OCI-LY7 (cell line): ENCODE measurements around the gene CPB2. TPM values are rescaled to one million over a fixed set of nuclear protein-coding genes. Genes with fewer than 3 reads are reported as not detected.

Source experiments
- BruUV-seq: library from RNA; stranded (reverse); fragments of 400-500 nt; replicated peaks from 2 replicates; lab custom pipeline; 2021; lab: Mats Ljungman, UMichigan
- CTCF ChIA-PET: fragments of 300-600 bp; sonication (Branson Sonifier 250); formaldehyde crosslinking; loops from one replicate; lab custom pipeline; 2022; ENCODE audit warnings: antibody characterized with exemption; ENCODE audit not compliant: unreplicated experiment; lab: Charles Lee
- POLR2A ChIA-PET: fragments of 300-600 bp; sonication (Branson Sonifier 250); formaldehyde crosslinking; loops from one replicate; lab custom pipeline; 2022; ENCODE audit warnings: antibody characterized with exemption; lab: Charles Lee
- DNase-seq: peaks from one replicate; pipeline ENCODE4 v3.0.0-alpha.2; 2015; ENCODE audit warnings: low spot score
- H2AFZ ChIP-seq: fragments of 200-600 bp; sonication (generic), shearing (Covaris generic); 2 replicates; pipeline ENCODE4 v1.6.1; 2014; ENCODE audit warnings: mild to moderate bottlenecking, antibody characterized with exemption, low read length, moderate library complexity
- H3K27ac ChIP-seq: fragments of 200-600 bp; sonication (generic); 2 replicates; pipeline ENCODE4 v1.5.1; 2014; ENCODE audit warnings: mixed run types, low read depth, mild to moderate bottlenecking, moderate library complexity, low read length, inconsistent platforms; ENCODE audit not compliant: poor library complexity, severe bottlenecking
- H3K36me3 ChIP-seq: fragments of 200-600 bp; sonication (generic); 2 replicates; pipeline ENCODE4 v1.6.1; 2014; ENCODE audit warnings: mild to moderate bottlenecking, antibody characterized with exemption, low read length, moderate library complexity, mixed read lengths; ENCODE audit not compliant: insufficient read depth
- H3K4me1 ChIP-seq: fragments of 200-600 bp; sonication (generic); 2 replicates; pipeline ENCODE4 v1.5.1; 2014; ENCODE audit warnings: mild to moderate bottlenecking, low read length; ENCODE audit not compliant: insufficient read depth, poor library complexity, severe bottlenecking
- H3K4me2 ChIP-seq: fragments of 200-600 bp; sonication (generic); 2 replicates; pipeline ENCODE4 v1.6.1; 2014; ENCODE audit warnings: mild to moderate bottlenecking, low read length
- H3K4me3 ChIP-seq: fragments of 200-600 bp; sonication (generic); 2 replicates; pipeline ENCODE4 v1.5.1; 2014; ENCODE audit warnings: mild to moderate bottlenecking, low read depth, low read length; ENCODE audit not compliant: poor library complexity, severe bottlenecking
- H3K79me2 ChIP-seq: fragments of 200-600 bp; sonication (generic); 2 replicates; pipeline ENCODE4 v1.6.1; 2016; ENCODE audit warnings: low read depth, mild to moderate bottlenecking, low read length, moderate library complexity, mixed read lengths; ENCODE audit not compliant: insufficient read depth
- H3K9me2 ChIP-seq: fragments of 200-600 bp; sonication (generic); 2 replicates; pipeline ENCODE4 v1.6.1; 2016; ENCODE audit warnings: mild to moderate bottlenecking, low read length, mixed read lengths; ENCODE audit not compliant: insufficient read depth
- H3K9me3 ChIP-seq: fragments of 200-600 bp; sonication (generic); 2 replicates; pipeline ENCODE4 v1.6.1; 2014; ENCODE audit warnings: mild to moderate bottlenecking, mixed run types, low read length, mixed read lengths
- H4K20me1 ChIP-seq: fragments of 200-600 bp; sonication (generic); 2 replicates; pipeline ENCODE4 v1.6.1; 2014; ENCODE audit warnings: mild to moderate bottlenecking, antibody characterized with exemption, low read length, moderate library complexity, mixed read lengths; ENCODE audit not compliant: insufficient read depth
- EZH2phosphoT487 ChIP-seq: fragments of 200-600 bp; sonication (generic); IDR thresholded peaks from 2 replicates; pipeline ENCODE4 v1.6.1; 2018; ENCODE audit warnings: low read depth, borderline replicate concordance, mild to moderate bottlenecking, mixed run types, antibody characterized with exemption, low read length, moderate library complexity, mixed read lengths
- intact Hi-C: fragments of 100-400 bp; cut with micrococcal nuclease; formaldehyde crosslinking; loops from one replicate; pipeline ENCODE4 v1.10.0; 2022; ENCODE audit not compliant: unreplicated experiment
- total RNA-seq, 2 experiments: library from RNA; depleted of rRNA in 1 of 2; stranded (reverse); fragments of >200 nt in 1 of 2; shearing (Covaris generic) in 1 of 2; gene quantifications; 2 replicates each; pipeline ENCODE4 v1.2.3, GENCODE V29; 2014 to 2022
- TF ChIP-seq, protein P1 (sequence below): fragments of 200-600 bp; sonication (generic); conservative IDR thresholded peaks from 2 replicates; pipeline ENCODE4 v1.5.1; 2014; ENCODE audit warnings: mild to moderate bottlenecking, antibody characterized with exemption, low read length, moderate library complexity, mixed read lengths

CPB2 gene
- total RNA-seq, 2 experiments from 2014 or later, result not detected

DNA sequence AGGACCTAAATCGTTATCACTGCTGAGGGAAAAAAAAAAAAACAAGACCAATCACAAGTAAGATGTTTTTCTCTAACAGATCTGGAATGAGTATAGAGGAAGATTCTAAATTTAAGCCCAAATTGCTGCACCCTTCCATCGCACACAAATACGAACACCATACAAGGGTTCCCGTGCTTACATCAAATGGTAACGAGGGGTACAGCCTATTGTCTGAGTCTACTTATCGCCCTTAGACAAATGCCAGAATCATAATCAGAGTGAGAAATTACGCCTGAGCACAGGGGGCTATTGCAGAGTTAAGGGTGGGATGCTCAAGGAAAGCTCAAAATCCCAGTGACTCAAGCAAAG is 52.9 kb downstream of the CPB2 start:
- Histone ChIP-seq H3K9me2 (no peaks in the 10 kb centered on the region), H3K36me3 (no peaks in the 10 kb centered on the region), H2AFZ (peak overlapping the region; percentile 91), H3K4me2 (peak overlapping the region; percentile 90), H3K4me1 (peaks cover 29% of the 10 kb centered on the region), H4K20me1 (peaks cover 22% of the 10 kb centered on the region), H3K4me3 (peak overlapping the region; percentile 93), H3K79me2 (peaks cover 51% of the 10 kb centered on the region), H3K9me3 (no peaks in the 10 kb centered on the region), H3K27ac (peak overlapping the region; percentile 91)
- no TSS peak for BruUV-seq
- intact Hi-C loops, result loop anchor here (1.0 kb wide), 1 partner anchor 130 kb away; the partner anchor contains the start of gene LCP1
- no peak for DNase-seq
- CTCF ChIA-PET, result interaction anchor here (0.6 kb wide), 2 partner anchors 490 to 631 kb away, joined by 3 to 6 read pairs; no protein-coding TSS in a partner anchor
- POLR2A ChIA-PET, result interaction anchor here (0.5 to 1.0 kb wide), 7 partner anchors 15 to 334 kb away, joined by 3 to 7 read pairs (median 3); no protein-coding TSS in a partner anchor
- TF ChIP-seq EZH2phosphoT487, result no peak
- TF ChIP-seq, protein P1, sequence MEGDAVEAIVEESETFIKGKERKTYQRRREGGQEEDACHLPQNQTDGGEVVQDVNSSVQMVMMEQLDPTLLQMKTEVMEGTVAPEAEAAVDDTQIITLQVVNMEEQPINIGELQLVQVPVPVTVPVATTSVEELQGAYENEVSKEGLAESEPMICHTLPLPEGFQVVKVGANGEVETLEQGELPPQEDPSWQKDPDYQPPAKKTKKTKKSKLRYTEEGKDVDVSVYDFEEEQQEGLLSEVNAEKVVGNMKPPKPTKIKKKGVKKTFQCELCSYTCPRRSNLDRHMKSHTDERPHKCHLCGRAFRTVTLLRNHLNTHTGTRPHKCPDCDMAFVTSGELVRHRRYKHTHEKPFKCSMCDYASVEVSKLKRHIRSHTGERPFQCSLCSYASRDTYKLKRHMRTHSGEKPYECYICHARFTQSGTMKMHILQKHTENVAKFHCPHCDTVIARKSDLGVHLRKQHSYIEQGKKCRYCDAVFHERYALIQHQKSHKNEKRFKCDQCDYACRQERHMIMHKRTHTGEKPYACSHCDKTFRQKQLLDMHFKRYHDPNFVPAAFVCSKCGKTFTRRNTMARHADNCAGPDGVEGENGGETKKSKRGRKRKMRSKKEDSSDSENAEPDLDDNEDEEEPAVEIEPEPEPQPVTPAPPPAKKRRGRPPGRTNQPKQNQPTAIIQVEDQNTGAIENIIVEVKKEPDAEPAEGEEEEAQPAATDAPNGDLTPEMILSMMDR, result no peak

DNA sequence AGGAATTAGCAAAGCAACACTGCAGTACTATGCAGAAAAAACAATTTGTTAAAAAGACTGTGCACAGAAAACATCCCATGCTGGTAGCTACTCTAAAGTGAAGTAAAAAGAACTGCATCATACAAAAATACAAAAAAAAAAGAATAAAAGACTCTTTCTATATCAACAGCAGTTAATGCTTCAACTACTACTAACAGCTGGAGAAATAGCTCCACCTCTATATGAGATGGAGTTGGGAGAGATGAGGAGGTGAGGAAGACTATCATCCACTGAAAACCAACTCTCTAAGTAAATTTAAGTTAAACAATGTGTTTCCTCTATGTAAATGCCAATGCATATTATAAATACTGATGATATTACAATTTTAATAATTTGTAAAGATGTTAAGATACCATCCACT is 54.1 kb downstream of the CPB2 start:
- intact Hi-C loops, result no loop called here
- no peak overlapping the region for H2AFZ ChIP-seq
- H3K4me1 ChIP-seq, result peaks cover 29% of the 10 kb centered on the region
- no peak for TF ChIP-seq EZH2phosphoT487
- TF ChIP-seq, protein P1, result no peak
- H3K27ac ChIP-seq, result no peak overlapping the region
- H4K20me1 ChIP-seq, result peaks cover 24% of the 10 kb centered on the region
- BruUV-seq, result no TSS peak
- H3K9me3 ChIP-seq, result no peaks in the 10 kb centered on the region
- no peak for DNase-seq
- H3K4me2 ChIP-seq, result peak overlapping the region; percentile 90
- H3K36me3 ChIP-seq, result no peaks in the 10 kb centered on the region
- POLR2A ChIA-PET, result interaction anchor here (0.7 to 1.4 kb wide), 5 partner anchors 9 to 57 kb away, joined by 3 to 4 read pairs (median 3); no protein-coding TSS in a partner anchor
- CTCF ChIA-PET, result no interaction called here
- H3K79me2 ChIP-seq, result peaks cover 60% of the 10 kb centered on the region
- no peaks in the 10 kb centered on the region for H3K9me2 ChIP-seq
- peak overlapping the region; percentile 93 for H3K4me3 ChIP-seq

DNA sequence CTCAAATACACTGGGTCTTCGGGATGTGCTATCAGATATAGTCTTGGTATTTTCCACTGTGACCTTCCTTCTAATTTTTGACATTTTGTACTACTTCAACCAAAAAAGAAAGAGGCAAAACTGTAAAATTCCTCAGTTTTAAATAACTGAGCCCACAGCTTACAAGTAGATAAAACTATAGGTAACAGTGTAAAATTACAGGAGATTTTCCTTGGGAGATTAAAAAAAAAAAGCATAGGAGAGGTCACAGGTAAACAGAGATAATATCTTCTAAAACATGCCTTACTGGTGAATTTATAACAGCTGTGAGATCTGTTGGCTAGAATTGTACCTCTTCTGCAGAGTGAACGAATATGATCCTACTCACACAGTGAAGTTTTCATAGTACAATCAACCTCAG is 59.4 kb downstream of the CPB2 start:
- TF ChIP-seq, protein P1, result no peak
- TF ChIP-seq EZH2phosphoT487, result no peak
- Histone ChIP-seq H3K9me3 (no peaks in the 10 kb centered on the region), H3K4me3 (no peak overlapping the region), H2AFZ (no peak overlapping the region), H3K9me2 (no peaks in the 10 kb centered on the region), H3K79me2 (peaks cover 79% of the 10 kb centered on the region), H3K36me3 (peaks cover 30% of the 10 kb centered on the region), H3K4me2 (no peak overlapping the region), H3K4me1 (peaks cover 11% of the 10 kb centered on the region), H4K20me1 (peaks cover 10% of the 10 kb centered on the region), H3K27ac (no peak overlapping the region)
- DNase-seq, result no peak
- intact Hi-C loops, result no loop called here
- BruUV-seq, result no TSS peak
- ChIA-PET CTCF (no interaction called here), POLR2A (interaction anchor here (0.7 kb wide), 1 partner anchor 12 kb away, joined by 3 read pairs; no protein-coding TSS in a partner anchor)
